ENCODE data around the gene EFR3B. TPM values are rescaled to one million over a fixed set of nuclear protein-coding genes. Genes with fewer than 3 reads are reported as not detected.

The EFR3B gene
- total and polyA plus RNA-seq, 4 donors, result 0.68 to 6.1 (median 3.6) TPM

DNA sequence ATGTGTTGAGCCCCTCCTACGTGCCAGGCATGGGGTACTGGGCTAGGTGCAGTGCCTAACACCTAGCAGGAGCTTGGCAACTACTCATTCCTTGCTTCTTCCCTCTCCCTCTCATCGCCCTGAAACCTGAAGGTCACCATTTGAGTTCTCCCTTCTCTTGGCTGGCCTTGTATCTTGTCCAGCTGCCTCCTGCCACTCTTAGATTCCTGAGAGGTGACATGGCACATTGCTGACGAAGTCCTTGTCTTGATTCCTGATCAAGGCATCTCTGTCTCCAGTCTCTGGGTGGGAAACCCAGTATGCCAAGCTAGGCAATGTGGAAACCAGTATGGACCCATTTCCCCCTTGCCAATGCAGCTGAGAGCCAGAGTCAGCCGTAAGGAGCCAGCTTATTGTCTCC is 9.0 kb upstream of the EFR3B start:
- Histone ChIP-seq H3K27me3 (ENCODE audit: control insufficient read depth in 3 of 3, insufficient read depth in 3 of 3, low read length in 2 of 3) (no peaks in the 10 kb centered on the region), H3K36me3 (ENCODE audit: control insufficient read depth in 4 of 4, insufficient read depth in 4 of 4, low read length in 4 of 4) (no peaks in the 10 kb centered on the region), H3K27ac (ENCODE audit: low read depth in 1 of 2, low read length in 1 of 2) (no peak overlapping the region), H3K4me3 (no peak overlapping the region), H3K9me3 (ENCODE audit: control insufficient read depth in 4 of 4, insufficient read depth in 3 of 4, low read length in 3 of 4) (peaks cover 0 to 2% (median 0%) of the 10 kb centered on the region in 4 donors), H3K9ac (ENCODE audit: insufficient read depth in 1 of 2, low read length in 2 of 2) (no peak overlapping the region), H3K4me1 (ENCODE audit: control insufficient read depth in 5 of 5, insufficient read depth in 5 of 5, low read length in 5 of 5) (no peaks in the 10 kb centered on the region)
- TF ChIP-seq, protein P1, sequence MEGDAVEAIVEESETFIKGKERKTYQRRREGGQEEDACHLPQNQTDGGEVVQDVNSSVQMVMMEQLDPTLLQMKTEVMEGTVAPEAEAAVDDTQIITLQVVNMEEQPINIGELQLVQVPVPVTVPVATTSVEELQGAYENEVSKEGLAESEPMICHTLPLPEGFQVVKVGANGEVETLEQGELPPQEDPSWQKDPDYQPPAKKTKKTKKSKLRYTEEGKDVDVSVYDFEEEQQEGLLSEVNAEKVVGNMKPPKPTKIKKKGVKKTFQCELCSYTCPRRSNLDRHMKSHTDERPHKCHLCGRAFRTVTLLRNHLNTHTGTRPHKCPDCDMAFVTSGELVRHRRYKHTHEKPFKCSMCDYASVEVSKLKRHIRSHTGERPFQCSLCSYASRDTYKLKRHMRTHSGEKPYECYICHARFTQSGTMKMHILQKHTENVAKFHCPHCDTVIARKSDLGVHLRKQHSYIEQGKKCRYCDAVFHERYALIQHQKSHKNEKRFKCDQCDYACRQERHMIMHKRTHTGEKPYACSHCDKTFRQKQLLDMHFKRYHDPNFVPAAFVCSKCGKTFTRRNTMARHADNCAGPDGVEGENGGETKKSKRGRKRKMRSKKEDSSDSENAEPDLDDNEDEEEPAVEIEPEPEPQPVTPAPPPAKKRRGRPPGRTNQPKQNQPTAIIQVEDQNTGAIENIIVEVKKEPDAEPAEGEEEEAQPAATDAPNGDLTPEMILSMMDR (IDR thresholded peaks at IDR 0.05; ENCODE audit: control extremely low read depth, extremely low read depth), result no peak
- WGBS, 2 donors, result 91 to 100% methylated on average over 4 of the region's 4 CpGs
- DNase-seq, result no peak
- ATAC-seq (ENCODE audit: insufficient read depth, low FRiP score), result no peak

DNA sequence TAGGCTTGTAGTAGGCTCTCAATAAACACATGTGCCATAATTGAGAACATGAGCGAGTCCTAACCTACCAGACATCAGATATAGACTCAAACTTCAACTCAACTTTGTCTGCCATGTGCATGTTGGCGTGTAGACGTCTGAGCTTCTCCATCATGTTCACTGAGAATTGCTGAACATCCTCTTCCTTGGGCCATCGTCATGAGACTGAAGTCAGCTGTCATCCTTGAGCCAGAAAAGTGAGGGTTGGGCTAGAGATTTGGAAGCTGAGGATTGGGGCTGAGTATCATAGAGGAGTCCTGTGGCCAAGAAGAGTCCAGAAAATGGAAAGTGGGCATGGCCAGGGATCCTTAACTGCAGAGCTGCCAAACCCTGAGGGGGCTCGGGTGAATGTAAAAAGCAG is 7.8 kb upstream of the EFR3B start:
- Histone ChIP-seq H3K27ac (ENCODE audit: low read depth in 1 of 2, low read length in 1 of 2) (no peak overlapping the region), H3K27me3 (ENCODE audit: control insufficient read depth in 3 of 3, insufficient read depth in 3 of 3, low read length in 2 of 3) (no peaks in the 10 kb centered on the region), H3K4me1 (ENCODE audit: control insufficient read depth in 5 of 5, insufficient read depth in 5 of 5, low read length in 5 of 5) (no peaks in the 10 kb centered on the region), H3K4me3 (no peak overlapping the region), H3K9me3 (ENCODE audit: control insufficient read depth in 4 of 4, insufficient read depth in 3 of 4, low read length in 3 of 4) (peaks cover 0 to 2% (median 0%) of the 10 kb centered on the region in 4 donors), H3K36me3 (ENCODE audit: control insufficient read depth in 4 of 4, insufficient read depth in 4 of 4, low read length in 4 of 4) (no peaks in the 10 kb centered on the region), H3K9ac (ENCODE audit: insufficient read depth in 1 of 2, low read length in 2 of 2) (no peak overlapping the region)
- ATAC-seq (ENCODE audit: insufficient read depth, low FRiP score), result no peak
- no peak for DNase-seq
- TF ChIP-seq, protein P1 (IDR thresholded peaks at IDR 0.05; ENCODE audit: control extremely low read depth, extremely low read depth), result no peak
- WGBS, 2 donors, result 95% methylated on average over 5 of the region's 5 CpGs

DNA sequence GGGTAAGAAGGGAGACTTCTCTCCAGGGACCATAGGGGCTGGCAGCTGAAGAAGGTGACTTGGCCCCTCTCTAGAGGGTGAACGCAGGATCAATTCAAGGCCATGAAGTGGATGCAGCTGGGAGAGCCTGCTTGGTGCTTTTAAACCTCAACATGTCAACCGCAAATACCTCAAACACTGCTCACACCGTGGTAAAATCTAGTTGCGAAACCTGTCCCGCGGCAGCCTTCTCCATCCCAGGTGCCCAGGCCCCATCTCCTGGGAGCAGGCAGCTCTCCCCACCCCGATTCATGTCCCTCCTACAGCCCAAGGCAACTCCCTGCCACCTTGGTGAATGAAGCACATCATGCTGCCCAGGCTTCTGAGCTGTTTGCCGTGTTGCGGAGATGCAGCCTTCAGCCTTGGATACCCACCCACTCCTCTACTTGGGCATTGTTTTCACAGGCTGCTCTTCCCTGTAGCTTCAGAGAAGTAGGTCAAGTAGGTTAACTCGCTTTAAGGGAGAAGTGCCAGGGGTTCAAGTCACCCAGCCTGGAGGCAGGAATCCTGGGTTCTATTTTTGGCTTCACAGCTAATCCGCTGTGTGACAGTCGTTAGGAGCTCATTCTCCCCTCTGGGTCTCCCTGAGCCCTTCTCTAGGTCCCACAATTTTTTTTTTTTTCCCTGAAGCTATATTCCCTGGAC is 6.2 kb upstream of the EFR3B start:
- DNase-seq, result peak in 2 of 3 donors; percentile 24 to 34
- no peak overlapping the region for H3K27ac ChIP-seq (ENCODE audit: low read depth in 1 of 2, low read length in 1 of 2)
- ATAC-seq (ENCODE audit: insufficient read depth, low FRiP score), result no peak
- no peaks in the 10 kb centered on the region for H3K4me1 ChIP-seq (ENCODE audit: control insufficient read depth in 5 of 5, insufficient read depth in 5 of 5, low read length in 5 of 5)
- no peaks in the 10 kb centered on the region for H3K36me3 ChIP-seq (ENCODE audit: control insufficient read depth in 4 of 4, insufficient read depth in 4 of 4, low read length in 4 of 4)
- TF ChIP-seq, protein P1 (IDR thresholded peaks at IDR 0.05; ENCODE audit: control extremely low read depth, extremely low read depth), result no peak
- no peak overlapping the region for H3K4me3 ChIP-seq
- H3K27me3 ChIP-seq (ENCODE audit: control insufficient read depth in 3 of 3, insufficient read depth in 3 of 3, low read length in 2 of 3), result no peaks in the 10 kb centered on the region
- peaks cover 0 to 2% (median 0%) of the 10 kb centered on the region in 4 donors for H3K9me3 ChIP-seq (ENCODE audit: control insufficient read depth in 4 of 4, insufficient read depth in 3 of 4, low read length in 3 of 4)
- 58 to 69% methylated on average over 12 of the region's 12 CpGs for WGBS, 2 donors
- no peak overlapping the region for H3K9ac ChIP-seq (ENCODE audit: insufficient read depth in 1 of 2, low read length in 2 of 2)

DNA sequence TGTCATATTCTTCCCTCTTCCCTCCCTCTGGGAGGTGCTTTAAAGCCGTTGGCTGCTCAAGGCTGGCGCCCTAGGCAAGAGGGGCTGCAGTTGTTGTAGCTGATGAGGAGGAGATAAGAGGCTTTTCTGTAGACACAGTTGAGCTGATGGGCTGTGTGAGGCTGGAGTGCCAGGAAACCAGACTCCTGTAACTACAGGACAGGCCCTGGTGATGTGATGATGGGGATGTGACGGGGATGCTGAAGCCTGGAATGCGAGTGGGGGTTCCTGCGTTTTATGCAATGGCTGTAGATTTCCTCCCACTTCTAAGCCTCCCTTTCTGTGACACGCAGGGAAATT is 5.7 kb upstream of the EFR3B start:
- no peak overlapping the region for H3K4me3 ChIP-seq
- H3K4me1 ChIP-seq (ENCODE audit: control insufficient read depth in 5 of 5, insufficient read depth in 5 of 5, low read length in 5 of 5), result no peaks in the 10 kb centered on the region
- H3K27ac ChIP-seq (ENCODE audit: low read depth in 1 of 2, low read length in 1 of 2), result no peak overlapping the region
- ATAC-seq (ENCODE audit: insufficient read depth, low FRiP score) (no peak), DNase-seq (peak in 1 of 3 donors; percentile 3)
- 84 to 88% methylated on average over 6 of the region's 6 CpGs for WGBS, 2 donors
- TF ChIP-seq, protein P1 (IDR thresholded peaks at IDR 0.05; ENCODE audit: control extremely low read depth, extremely low read depth), result no peak
- peaks cover 0 to 2% (median 0%) of the 10 kb centered on the region in 4 donors for H3K9me3 ChIP-seq (ENCODE audit: control insufficient read depth in 4 of 4, insufficient read depth in 3 of 4, low read length in 3 of 4)
- no peaks in the 10 kb centered on the region for H3K27me3 ChIP-seq (ENCODE audit: control insufficient read depth in 3 of 3, insufficient read depth in 3 of 3, low read length in 2 of 3)
- no peaks in the 10 kb centered on the region for H3K36me3 ChIP-seq (ENCODE audit: control insufficient read depth in 4 of 4, insufficient read depth in 4 of 4, low read length in 4 of 4)
- H3K9ac ChIP-seq (ENCODE audit: insufficient read depth in 1 of 2, low read length in 2 of 2), result no peak overlapping the region
